Sigmoid colon (tissue), 4 donors: ENCODE measurements around the gene LRP1.

Experiments
- EP300 ChIP-seq, 4 donors: sonication (generic); formaldehyde crosslinking; IDR thresholded peaks; one replicate each; pipeline ENCODE4 v1.6.1; 2017; ENCODE audit warnings: antibody characterized with exemption in 4 of 4
- TF ChIP-seq, protein P1 (sequence below), 4 experiments: fragments of 450-650 bp in 3 of 4; fragments of 200-600 bp in 1 of 4; IDR thresholded peaks; one replicate each; pipeline ENCODE4 v1.5.1; 2016 to 2019; ENCODE audit warnings: antibody characterized with exemption in 4 of 4, mild to moderate bottlenecking in 3 of 4, moderate library complexity in 2 of 4

DNA sequence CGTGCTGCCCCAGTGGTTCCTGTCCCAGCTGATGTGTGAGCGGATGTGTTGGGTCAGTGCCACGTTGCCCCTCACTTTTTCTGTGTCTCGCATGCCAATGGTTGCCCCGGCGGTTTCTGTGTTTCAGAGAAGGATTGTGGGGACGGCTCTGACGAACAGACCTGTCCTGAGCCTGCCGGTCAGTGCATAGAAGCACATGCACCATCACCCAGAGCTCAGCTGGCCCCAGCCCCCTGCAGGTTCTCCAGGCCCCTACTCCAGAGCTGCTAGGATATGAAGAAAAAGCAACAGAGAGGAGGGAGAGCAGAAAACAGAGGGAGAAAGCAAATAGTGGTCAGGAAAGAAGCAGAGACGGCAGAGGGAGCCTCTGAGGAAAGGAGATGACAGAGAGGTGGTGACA lies 39.8 kb downstream of the LRP1 start:
- TF ChIP-seq, protein P1, sequence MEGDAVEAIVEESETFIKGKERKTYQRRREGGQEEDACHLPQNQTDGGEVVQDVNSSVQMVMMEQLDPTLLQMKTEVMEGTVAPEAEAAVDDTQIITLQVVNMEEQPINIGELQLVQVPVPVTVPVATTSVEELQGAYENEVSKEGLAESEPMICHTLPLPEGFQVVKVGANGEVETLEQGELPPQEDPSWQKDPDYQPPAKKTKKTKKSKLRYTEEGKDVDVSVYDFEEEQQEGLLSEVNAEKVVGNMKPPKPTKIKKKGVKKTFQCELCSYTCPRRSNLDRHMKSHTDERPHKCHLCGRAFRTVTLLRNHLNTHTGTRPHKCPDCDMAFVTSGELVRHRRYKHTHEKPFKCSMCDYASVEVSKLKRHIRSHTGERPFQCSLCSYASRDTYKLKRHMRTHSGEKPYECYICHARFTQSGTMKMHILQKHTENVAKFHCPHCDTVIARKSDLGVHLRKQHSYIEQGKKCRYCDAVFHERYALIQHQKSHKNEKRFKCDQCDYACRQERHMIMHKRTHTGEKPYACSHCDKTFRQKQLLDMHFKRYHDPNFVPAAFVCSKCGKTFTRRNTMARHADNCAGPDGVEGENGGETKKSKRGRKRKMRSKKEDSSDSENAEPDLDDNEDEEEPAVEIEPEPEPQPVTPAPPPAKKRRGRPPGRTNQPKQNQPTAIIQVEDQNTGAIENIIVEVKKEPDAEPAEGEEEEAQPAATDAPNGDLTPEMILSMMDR (IDR thresholded peaks at IDR 0.05) = no peak
- TF ChIP-seq EP300 (IDR thresholded peaks at IDR 0.05) = no peak
